Muscle layer of colon (tissue), 2 donors: ENCODE measurements around the gene SCN1A.
"Not testable (repeated sequence)": the region's sequence is repeated elsewhere in the genome, so short reads cannot be mapped to it uniquely, and the experiment has no call there.

ENCODE experiments used
- H3K27ac ChIP-seq: one replicate; pipeline ENCODE4 v1.7.0; 2013; ENCODE audit warnings: low read depth, mild to moderate bottlenecking, low read length, moderate library complexity
- H3K27me3 ChIP-seq, 2 donors: one replicate each; pipeline ENCODE4 v1.7.0; 2013; ENCODE audit warnings: low read length in 2 of 2, mild to moderate bottlenecking in 2 of 2; ENCODE audit not compliant: insufficient read depth in 2 of 2, control insufficient read depth in 1 of 2
- H3K36me3 ChIP-seq: one replicate; pipeline ENCODE4 v1.7.0; 2013; ENCODE audit warnings: mild to moderate bottlenecking, low read length; ENCODE audit not compliant: insufficient read depth
- H3K4me1 ChIP-seq: one replicate; pipeline ENCODE4 v1.7.0; 2013; ENCODE audit warnings: mild to moderate bottlenecking, low read length; ENCODE audit not compliant: insufficient read depth
- H3K4me3 ChIP-seq, 2 donors: one replicate each; pipeline ENCODE4 v1.7.0; 2013; ENCODE audit warnings: low read length in 2 of 2, low read depth in 1 of 2, mild to moderate bottlenecking in 1 of 2, moderate library complexity in 1 of 2
- H3K9ac ChIP-seq: one replicate; pipeline ENCODE4 v1.7.0; 2013; ENCODE audit warnings: low read length
- H3K9me3 ChIP-seq: one replicate; pipeline ENCODE4 v1.7.0; 2013; ENCODE audit warnings: mild to moderate bottlenecking, low read length
- donor health status: abdominal sarcoma.
- donor health status: Adenocarcinoma of cecum.

SCN1A gene

DNA sequence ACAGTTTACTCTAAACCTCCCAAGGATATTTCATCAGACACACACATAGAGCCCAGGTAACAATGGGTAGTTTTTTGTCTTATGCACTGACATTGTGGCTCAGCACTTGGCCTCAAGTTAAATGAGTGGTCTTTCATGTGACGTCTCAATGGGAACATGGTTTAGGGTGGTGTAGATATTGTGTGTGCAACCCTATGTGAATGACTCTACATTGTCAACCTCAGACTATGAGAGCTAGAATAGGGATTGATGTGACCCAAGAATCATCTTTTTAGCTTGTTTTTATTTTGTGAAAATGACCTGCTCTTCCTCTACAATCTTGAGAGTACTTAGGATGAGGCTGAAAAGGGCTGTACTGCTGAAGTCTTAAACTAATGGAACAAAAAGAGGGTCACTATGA, 86.2 kb downstream of the SCN1A start:
- Histone ChIP-seq H3K4me3 (no peak overlapping the region), H3K4me1 (no peaks in the 10 kb centered on the region), H3K27me3 (no peaks in the 10 kb centered on the region), H3K27ac (no peak overlapping the region), H3K36me3 (no peaks in the 10 kb centered on the region), H3K9me3 (no peaks in the 10 kb centered on the region), H3K9ac (no peak overlapping the region)

DNA sequence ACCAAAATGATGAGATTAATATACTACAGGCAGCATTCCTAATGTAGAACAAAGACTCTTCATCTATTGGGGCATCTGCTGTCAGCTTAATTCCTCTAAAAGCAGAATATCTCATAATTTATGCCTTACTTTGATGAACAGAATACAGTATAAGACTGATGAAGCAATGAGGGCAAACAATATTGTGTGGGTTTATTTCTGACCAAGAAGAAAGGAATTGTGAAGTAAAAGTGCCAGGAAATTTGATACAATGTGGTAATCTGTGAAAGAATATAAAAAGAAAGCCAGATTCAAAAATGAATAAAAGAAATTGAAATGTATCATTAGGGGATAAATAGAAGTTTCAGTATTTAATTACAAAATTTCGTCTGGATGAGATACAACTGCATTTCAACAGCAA, 95.5 kb downstream of the SCN1A start:
- no peak overlapping the region for H3K4me3 ChIP-seq
- H3K9me3 ChIP-seq = no peaks in the 10 kb centered on the region
- H3K36me3 ChIP-seq = no peaks in the 10 kb centered on the region
- no peaks in the 10 kb centered on the region for H3K27me3 ChIP-seq
- no peak overlapping the region for H3K9ac ChIP-seq
- H3K4me1 ChIP-seq = no peaks in the 10 kb centered on the region
- no peak overlapping the region for H3K27ac ChIP-seq

DNA sequence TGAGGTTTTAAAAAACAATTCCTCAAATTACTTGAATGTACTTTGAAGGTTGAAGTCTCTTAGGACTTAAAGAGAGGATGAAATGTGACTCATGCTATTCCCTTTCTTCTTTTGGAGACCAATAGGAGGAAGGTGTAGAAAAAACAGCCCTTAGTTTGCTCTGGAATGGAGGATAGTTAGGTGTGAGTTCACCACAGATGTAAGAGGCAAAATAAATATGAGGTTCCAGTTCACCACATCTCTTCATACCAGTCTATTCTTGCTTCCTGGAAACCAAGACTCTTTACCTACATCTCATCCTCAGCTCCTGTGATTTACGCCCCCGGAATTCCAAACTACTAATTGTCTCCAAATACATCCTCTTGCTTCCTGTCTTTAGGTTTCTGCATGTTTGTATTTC, 96.8 kb downstream of the SCN1A start:
- no peak overlapping the region for H3K9ac ChIP-seq
- H3K4me1 ChIP-seq = no peaks in the 10 kb centered on the region
- H3K36me3 ChIP-seq = no peaks in the 10 kb centered on the region
- H3K27ac ChIP-seq = no peak overlapping the region
- no peaks in the 10 kb centered on the region for H3K9me3 ChIP-seq
- H3K27me3 ChIP-seq = no peaks in the 10 kb centered on the region
- H3K4me3 ChIP-seq = no peak overlapping the region

DNA sequence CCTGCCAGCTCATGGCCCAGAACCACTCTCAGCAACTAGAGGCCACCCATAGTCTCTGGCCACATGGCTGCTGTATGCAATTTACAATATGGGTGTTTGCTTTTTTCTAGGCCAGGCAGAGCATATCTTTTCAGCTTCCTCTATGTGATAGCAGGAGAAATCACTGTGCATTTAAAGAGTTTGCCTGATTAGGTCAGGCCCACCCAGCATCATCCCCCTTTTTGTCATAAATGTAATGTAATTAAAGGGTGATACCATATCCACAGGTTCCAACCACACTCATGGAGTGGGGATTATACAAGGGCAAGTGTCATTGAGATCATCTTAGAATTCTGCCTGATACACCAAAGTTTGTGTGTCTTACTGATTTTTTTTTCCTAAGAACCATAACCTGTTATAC, 102.5 kb downstream of the SCN1A start:
- Histone ChIP-seq H3K27me3 (no peaks in the 10 kb centered on the region), H3K9ac (no peak overlapping the region), H3K27ac (no peak overlapping the region), H3K4me1 (no peaks in the 10 kb centered on the region), H3K36me3 (no peaks in the 10 kb centered on the region), H3K9me3 (no peaks in the 10 kb centered on the region), H3K4me3 (no peak overlapping the region)

DNA sequence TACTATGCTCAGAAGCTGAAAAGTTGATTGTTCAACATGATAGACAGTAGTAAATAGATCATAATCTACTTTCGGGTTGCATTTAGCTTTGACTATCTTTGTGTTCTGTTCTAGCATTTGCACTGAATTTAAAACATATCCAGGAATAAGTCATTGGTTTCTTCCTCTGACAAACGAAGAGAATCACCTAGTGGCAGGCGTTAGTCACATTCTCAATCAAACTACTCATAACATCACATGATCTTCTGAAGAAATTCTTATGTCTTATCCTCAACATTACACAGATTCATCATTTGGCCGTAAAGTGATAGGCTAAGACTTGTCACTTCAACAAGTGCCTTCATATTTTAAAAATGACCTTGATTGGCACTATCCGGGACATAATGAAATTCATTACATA, 110.6 kb downstream of the SCN1A start:
- H3K4me3 ChIP-seq = no peak overlapping the region
- no peaks in the 10 kb centered on the region for H3K36me3 ChIP-seq
- no peaks in the 10 kb centered on the region for H3K9me3 ChIP-seq
- no peaks in the 10 kb centered on the region for H3K27me3 ChIP-seq
- H3K27ac ChIP-seq = no peak overlapping the region
- no peak overlapping the region for H3K9ac ChIP-seq
- H3K4me1 ChIP-seq = no peaks in the 10 kb centered on the region

DNA sequence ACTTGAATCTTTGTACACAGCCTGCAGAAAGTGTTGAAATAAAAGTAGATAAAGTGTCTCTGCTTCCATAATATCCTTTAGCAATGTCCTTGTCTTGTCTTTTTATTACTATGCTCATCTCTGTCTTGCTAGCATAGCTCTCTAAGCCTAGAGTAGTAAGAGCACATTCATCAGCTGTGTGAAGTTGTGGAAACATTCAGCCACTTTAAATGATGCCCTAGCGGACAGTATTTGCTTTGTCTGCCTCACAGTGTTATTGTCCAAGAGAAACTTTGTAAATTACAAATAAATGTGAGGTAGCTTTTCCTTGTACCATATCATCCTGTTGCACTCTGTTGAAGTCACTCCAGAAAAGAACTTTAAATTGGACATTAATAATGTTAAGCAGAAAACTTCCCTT, 113.9 kb downstream of the SCN1A start:
- Histone ChIP-seq H3K36me3 (no peaks in the 10 kb centered on the region), H3K4me3 (no peak overlapping the region), H3K27ac (no peak overlapping the region), H3K4me1 (no peaks in the 10 kb centered on the region), H3K9me3 (no peaks in the 10 kb centered on the region), H3K9ac (no peak overlapping the region), H3K27me3 (no peaks in the 10 kb centered on the region)

DNA sequence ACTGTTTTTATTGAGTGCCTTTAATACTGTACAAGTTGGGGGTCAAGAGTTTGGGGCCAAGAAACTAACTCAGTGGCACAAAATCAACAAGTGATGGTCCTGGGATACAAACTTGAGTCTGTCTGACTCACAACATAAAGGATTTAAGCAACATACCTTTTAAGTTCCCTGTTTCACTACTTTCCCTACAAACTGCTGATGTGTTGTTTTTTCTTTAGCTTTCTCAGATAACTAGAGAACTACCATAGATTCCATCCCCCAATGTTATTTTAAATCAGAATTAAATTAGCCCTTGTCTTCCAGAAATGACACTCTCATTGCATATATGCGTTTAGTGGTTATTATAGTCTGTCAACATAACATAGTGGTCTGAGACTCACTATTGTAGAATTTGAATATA, 116.2 kb downstream of the SCN1A start:
- Histone ChIP-seq H3K27me3 (no peaks in the 10 kb centered on the region), H3K36me3 (no peaks in the 10 kb centered on the region), H3K9me3 (no peaks in the 10 kb centered on the region), H3K9ac (no peak overlapping the region), H3K4me1 (no peaks in the 10 kb centered on the region), H3K4me3 (no peak overlapping the region), H3K27ac (no peak overlapping the region)

DNA sequence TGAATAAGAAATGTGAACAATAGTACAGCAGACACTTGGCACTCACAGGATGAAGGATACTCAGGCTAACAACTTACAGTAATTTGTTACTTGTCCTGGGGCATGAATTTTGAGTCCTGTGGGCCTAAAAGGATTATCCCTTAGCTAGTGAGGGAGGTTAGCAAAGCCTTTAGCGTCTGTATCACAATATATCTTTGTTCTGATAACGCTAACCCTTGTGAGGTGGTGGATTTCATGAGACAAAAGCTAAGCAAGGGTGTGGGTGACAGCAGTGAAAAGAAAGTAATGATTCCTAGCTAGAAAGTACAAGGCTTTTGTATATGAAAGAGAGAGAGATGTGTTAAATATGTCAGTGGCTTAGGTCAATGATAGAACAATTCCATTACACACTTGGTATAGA, 127.4 kb downstream of the SCN1A start:
- Histone ChIP-seq H3K27me3 (no peaks in the 10 kb centered on the region), H3K9ac (no peak overlapping the region), H3K36me3 (no peaks in the 10 kb centered on the region), H3K4me1 (no peaks in the 10 kb centered on the region), H3K27ac (no peak overlapping the region), H3K4me3 (no peak overlapping the region), H3K9me3 (no peaks in the 10 kb centered on the region)

DNA sequence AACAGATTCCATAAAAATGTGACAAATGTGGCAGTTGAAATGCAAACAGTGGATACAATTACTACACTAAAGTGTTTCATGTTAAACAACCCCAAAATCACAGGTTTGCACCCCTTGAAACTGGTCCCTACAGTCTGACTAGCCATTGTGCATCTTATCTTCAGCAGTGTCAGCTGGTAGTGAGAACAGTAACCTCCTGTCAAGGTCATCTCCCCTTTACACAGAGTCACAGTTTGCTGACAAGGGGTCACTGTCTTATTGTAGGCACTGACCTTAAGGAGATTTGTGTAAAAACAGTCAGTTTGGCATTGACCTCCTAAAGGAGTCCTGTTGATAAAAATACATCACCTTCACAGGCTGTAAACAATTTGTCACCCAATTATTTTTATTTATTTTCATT, 137.0 kb downstream of the SCN1A start:
- H3K4me1 ChIP-seq = no peaks in the 10 kb centered on the region
- H3K9ac ChIP-seq = no peak overlapping the region

DNA sequence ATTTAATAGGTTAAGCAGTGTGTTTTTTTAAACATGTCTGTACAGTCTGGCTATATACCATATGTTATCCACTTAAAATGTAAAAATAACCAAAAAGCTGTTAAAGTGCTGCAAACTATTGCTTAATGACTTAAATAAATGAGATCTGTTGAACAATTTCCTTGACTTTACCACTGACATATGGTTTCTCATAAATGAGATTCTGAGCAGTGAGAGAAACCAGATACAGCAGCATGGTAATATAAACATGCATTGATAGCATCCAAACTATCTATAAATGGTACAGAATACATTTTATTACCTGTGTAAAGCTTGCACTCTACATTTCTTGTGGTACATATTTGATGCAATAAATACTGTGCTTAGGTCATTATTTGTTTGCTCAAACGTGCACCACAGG, 138.0 kb downstream of the SCN1A start:
- H3K36me3 ChIP-seq = no peaks in the 10 kb centered on the region

More for the DNA sequence above, 137.0 kb downstream of the SCN1A start:
- no peaks in the 10 kb centered on the region for H3K36me3 ChIP-seq
- H3K4me3 ChIP-seq = no peak overlapping the region
- no peaks in the 10 kb centered on the region for H3K27me3 ChIP-seq
- H3K27ac ChIP-seq = no peak overlapping the region
- H3K9me3 ChIP-seq = no peaks in the 10 kb centered on the region

DNA sequence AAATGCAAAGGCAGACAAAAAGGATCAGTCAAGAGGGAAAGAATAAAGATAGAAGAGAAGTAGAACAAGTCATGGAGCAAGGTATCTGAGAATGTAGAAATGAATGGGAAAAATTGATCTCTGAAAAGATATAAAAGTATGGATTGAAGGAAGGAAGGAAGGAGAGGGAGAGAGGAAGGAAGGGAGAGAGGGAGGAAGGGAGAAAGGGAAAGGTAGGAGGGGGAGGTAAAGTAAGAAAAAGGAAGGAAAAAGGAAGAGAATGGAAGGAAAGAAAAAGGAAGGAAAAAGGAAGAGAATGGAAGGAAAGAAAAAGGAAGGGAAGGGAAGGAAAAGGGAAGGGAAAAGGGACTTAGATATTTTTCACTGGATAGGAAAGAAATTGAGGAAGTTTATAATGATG, 142.7 kb downstream of the SCN1A start:
- no peaks in the 10 kb centered on the region for H3K36me3 ChIP-seq

More for the DNA sequence above, 138.0 kb downstream of the SCN1A start:
- Histone ChIP-seq H3K4me3 (no peak overlapping the region), H3K27me3 (no peaks in the 10 kb centered on the region), H3K9me3 (no peaks in the 10 kb centered on the region), H3K9ac (no peak overlapping the region), H3K4me1 (no peaks in the 10 kb centered on the region), H3K27ac (no peak overlapping the region)

DNA sequence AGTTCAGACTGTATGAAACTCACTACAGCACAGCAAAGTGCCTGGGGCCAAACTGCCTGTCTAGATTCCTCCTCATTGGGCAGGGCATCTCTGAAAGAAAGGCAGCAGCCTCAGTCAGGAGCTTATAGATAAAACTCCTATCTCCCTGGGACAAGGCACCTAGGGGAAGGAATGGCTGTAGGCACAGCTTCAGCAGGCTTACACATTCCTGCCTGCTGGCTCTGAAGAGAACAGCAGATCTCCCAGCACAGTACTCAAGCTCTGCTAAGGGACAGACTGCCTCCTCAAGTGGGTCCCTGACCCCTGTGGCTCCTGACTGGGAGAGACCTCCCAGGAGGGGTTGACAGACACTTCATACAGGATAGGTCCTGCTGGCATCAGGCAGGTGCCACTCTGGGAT, 155.7 kb downstream of the SCN1A start:
- H3K27ac ChIP-seq, H3K36me3 ChIP-seq, H3K9me3 ChIP-seq, H3K27me3 ChIP-seq, H3K4me1 ChIP-seq, H3K4me3 ChIP-seq, H3K9ac ChIP-seq: not testable (repeated sequence)

More for the DNA sequence above, 142.7 kb downstream of the SCN1A start:
- no peaks in the 10 kb centered on the region for H3K9me3 ChIP-seq
- H3K4me3 ChIP-seq = no peak overlapping the region
- no peak overlapping the region for H3K27ac ChIP-seq
- no peaks in the 10 kb centered on the region for H3K4me1 ChIP-seq
- H3K27me3 ChIP-seq = no peaks in the 10 kb centered on the region
- no peak overlapping the region for H3K9ac ChIP-seq
